Activated CD8-positive, alpha-beta T cell treated with anti-CD3 and anti-CD28 coated beads for 36 hours (primary cell): ENCODE results near the gene PDIA2. TPM values are rescaled to one million over a fixed set of nuclear protein-coding genes. Genes with fewer than 3 reads are reported as not detected.

Experiments used
- ATAC-seq: fragments of 200-7000 bp; cut with Tn5 transposase; one replicate; pipeline ENCODE4 v1.10.0; 2021; ENCODE audit warnings: mild to moderate bottlenecking, moderate library complexity
- CTCF ChIA-PET: fragments of 350-600 bp; sonication (Branson Sonifier 250); formaldehyde crosslinking; loops from one replicate; lab custom pipeline; 2021; ENCODE audit warnings: antibody characterized with exemption; lab: Charles Lee
- POLR2A ChIA-PET: fragments of 350-600 bp; sonication (Branson Sonifier 250); formaldehyde crosslinking; loops from one replicate; lab custom pipeline; 2021; ENCODE audit warnings: antibody characterized with exemption; lab: Charles Lee
- DNase-seq: peaks from one replicate; pipeline ENCODE4 v3.0.0-alpha.2; 2020
- H3K27ac Mint-ChIP-seq: one replicate; pipeline ENCODE4 v1.8.0; 2021; ENCODE audit warnings: mild to moderate bottlenecking, mixed read lengths
- H3K27me3 Mint-ChIP-seq: one replicate; pipeline ENCODE4 v1.8.0; 2021; ENCODE audit warnings: mixed read lengths
- H3K36me3 Mint-ChIP-seq: one replicate; pipeline ENCODE4 v1.8.0; 2021; ENCODE audit warnings: low read depth, mixed read lengths
- H3K4me1 Mint-ChIP-seq: one replicate; pipeline ENCODE4 v1.8.0; 2021; ENCODE audit warnings: low read depth, mixed read lengths
- H3K4me3 Mint-ChIP-seq: one replicate; pipeline ENCODE4 v1.8.0; 2021; ENCODE audit warnings: mild to moderate bottlenecking, moderate library complexity, mixed read lengths
- H3K9me3 Mint-ChIP-seq: one replicate; pipeline ENCODE4 v1.8.0; 2021; ENCODE audit warnings: mixed read lengths
- intact Hi-C: fragments of 100-400 bp; cut with micrococcal nuclease; formaldehyde crosslinking; loops from one replicate; pipeline ENCODE4 v1.10.0; 2022
- total RNA-seq, 2 experiments: library from RNA; stranded (reverse); gene quantifications; one replicate each; pipeline ENCODE4 v1.2.3, GENCODE V29; 2021
- TF ChIP-seq, protein P1 (sequence below): fragments of 200-600 bp; IDR thresholded peaks from one replicate; pipeline ENCODE4 v1.8.0; 2022; ENCODE audit warnings: antibody characterized with exemption, mild to moderate bottlenecking

PDIA2 gene
- total RNA-seq, 2 experiments from 2014 or later, result not detected

DNA sequence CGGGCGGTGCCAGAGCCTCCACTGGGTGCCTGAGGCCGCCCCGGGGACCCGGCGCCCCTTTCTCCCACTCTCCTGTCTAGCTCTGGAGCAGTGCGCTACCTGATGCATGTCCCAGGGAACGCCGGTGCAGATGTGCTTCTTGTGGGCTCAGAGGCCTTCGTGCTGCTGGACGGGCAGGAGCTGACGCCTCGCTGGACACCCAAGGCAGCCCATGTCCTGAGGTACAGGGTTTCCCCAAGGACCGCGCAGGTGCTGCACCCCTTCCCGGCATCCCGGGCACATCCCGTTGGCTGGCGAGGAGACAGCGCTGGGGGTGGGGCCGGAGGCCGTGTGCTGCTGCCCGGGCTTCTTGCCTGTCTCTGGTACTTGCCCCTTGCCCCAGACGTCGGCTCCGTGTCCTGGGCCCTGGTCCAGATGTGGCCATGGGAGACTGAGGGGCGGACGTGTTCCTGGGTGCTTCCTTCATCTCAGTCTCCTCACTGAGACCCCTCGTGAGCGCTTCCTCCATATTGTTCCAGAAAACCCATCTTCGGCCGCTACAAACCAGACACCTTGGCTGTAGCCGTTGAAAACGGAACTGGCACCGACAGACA is 19.7 kb upstream of the PDIA2 start:
- no peak for ATAC-seq
- Mint-ChIP-seq H3K36me3 (peaks cover 2% of the 10 kb centered on the region), H3K4me1 (no peaks in the 10 kb centered on the region), H3K4me3 (no peak overlapping the region), H3K27me3 (no peaks in the 10 kb centered on the region), H3K27ac (no peak overlapping the region), H3K9me3 (no peaks in the 10 kb centered on the region)
- intact Hi-C loops, result no loop called here
- DNase-seq, result no peak
- TF ChIP-seq, protein P1, sequence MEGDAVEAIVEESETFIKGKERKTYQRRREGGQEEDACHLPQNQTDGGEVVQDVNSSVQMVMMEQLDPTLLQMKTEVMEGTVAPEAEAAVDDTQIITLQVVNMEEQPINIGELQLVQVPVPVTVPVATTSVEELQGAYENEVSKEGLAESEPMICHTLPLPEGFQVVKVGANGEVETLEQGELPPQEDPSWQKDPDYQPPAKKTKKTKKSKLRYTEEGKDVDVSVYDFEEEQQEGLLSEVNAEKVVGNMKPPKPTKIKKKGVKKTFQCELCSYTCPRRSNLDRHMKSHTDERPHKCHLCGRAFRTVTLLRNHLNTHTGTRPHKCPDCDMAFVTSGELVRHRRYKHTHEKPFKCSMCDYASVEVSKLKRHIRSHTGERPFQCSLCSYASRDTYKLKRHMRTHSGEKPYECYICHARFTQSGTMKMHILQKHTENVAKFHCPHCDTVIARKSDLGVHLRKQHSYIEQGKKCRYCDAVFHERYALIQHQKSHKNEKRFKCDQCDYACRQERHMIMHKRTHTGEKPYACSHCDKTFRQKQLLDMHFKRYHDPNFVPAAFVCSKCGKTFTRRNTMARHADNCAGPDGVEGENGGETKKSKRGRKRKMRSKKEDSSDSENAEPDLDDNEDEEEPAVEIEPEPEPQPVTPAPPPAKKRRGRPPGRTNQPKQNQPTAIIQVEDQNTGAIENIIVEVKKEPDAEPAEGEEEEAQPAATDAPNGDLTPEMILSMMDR, result no peak
- CTCF ChIA-PET, result no interaction called here
- POLR2A ChIA-PET, result interaction anchor here (1.3 kb wide), 1 partner anchor 9 kb away, joined by 3 read pairs; no protein-coding TSS in a partner anchor

DNA sequence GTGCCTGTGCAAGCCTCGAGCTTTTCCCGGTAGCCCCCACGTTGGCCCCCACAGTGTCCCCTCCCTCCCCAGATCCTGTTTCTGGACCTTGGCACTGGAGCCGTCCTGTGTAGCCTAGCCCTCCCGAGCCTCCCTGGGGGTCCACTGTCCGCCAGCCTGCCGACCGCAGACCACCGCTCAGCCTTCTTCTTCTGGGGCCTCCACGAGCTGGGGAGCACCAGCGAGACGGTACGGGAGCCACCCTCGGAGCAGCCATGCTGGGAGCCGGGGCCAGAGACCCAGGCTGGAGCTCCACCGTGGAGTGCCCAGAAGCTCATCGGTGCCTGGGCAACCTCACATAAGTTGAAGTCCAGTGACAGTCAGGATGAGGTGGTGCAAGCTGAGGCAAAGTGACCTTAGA is 19.0 kb upstream of the PDIA2 start:
- no peaks in the 10 kb centered on the region for H3K9me3 Mint-ChIP-seq
- intact Hi-C loops, result no loop called here
- TF ChIP-seq, protein P1, result no peak
- no peak overlapping the region for H3K4me3 Mint-ChIP-seq
- peaks cover 2% of the 10 kb centered on the region for H3K36me3 Mint-ChIP-seq
- H3K27ac Mint-ChIP-seq, result no peak overlapping the region
- POLR2A ChIA-PET, result interaction anchor here (1.3 kb wide), 1 partner anchor 10 kb away, joined by 3 read pairs; no protein-coding TSS in a partner anchor
- ATAC-seq (no peak), DNase-seq (no peak)
- H3K4me1 Mint-ChIP-seq, result no peaks in the 10 kb centered on the region
- CTCF ChIA-PET, result no interaction called here
- no peaks in the 10 kb centered on the region for H3K27me3 Mint-ChIP-seq

DNA sequence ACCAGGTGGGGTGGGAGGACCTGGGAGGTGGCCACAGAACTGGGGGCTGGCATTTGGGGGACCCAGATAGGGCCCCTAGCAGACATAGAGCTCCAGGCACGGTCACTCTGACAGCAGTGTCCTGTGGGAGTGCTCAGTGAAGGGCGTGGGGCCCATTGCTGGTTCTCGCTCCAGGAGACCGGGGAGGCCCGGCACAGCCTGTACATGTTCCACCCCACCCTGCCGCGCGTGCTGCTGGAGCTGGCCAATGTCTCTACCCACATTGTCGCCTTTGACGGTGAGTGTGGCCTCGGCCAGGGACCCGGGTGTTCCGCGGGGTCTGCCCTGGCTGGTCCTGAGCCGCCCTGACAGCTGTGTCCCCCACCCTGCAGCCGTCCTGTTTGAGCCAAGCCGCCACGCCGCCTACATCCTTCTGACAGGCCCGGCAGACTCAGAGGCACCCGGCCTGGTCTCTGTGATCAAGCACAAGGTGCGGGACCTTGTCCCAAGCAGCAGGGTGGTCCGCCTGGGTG is 18.5 kb upstream of the PDIA2 start:
- no peak for DNase-seq
- Mint-ChIP-seq H3K27ac (no peak overlapping the region), H3K9me3 (no peaks in the 10 kb centered on the region), H3K4me3 (no peak overlapping the region), H3K36me3 (peaks cover 2% of the 10 kb centered on the region), H3K27me3 (no peaks in the 10 kb centered on the region), H3K4me1 (no peaks in the 10 kb centered on the region)
- CTCF ChIA-PET, result no interaction called here
- intact Hi-C loops, result no loop called here
- TF ChIP-seq, protein P1, result no peak
- POLR2A ChIA-PET, result interaction anchor here (1.3 kb wide), 1 partner anchor 10 kb away, joined by 3 read pairs; no protein-coding TSS in a partner anchor
- ATAC-seq, result no peak

DNA sequence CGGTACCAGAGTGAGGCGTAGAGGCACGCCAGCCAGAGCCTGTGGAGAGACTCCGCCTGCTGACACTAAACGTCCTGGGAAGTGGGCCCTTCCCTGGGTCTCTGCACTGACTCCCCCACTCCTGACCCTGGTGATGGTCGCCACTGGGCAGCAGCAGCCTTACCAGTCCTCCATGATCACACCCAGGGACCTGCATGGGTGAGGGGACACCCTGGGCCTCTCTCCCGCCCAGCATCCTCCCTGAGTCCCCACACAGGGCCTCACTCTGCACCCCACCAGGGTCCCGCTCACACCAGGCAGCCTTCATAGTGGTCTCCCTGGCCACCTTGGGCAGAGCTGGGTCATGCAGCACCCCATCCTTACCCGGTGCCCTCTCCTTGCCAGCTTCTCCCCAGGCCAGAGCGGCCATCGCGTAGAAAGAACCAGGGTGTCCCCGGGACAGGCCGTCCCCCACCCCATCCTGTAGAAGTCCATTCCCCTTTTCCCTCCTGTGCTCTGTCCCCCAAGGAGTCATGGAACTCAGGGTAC is 17.9 kb upstream of the PDIA2 start:
- TF ChIP-seq, protein P1, result no peak
- CTCF ChIA-PET, result no interaction called here
- no peaks in the 10 kb centered on the region for H3K27me3 Mint-ChIP-seq
- ATAC-seq (no peak), DNase-seq (no peak)
- H3K27ac Mint-ChIP-seq, result no peak overlapping the region
- intact Hi-C loops, result no loop called here
- no peaks in the 10 kb centered on the region for H3K9me3 Mint-ChIP-seq
- H3K4me3 Mint-ChIP-seq, result no peak overlapping the region
- POLR2A ChIA-PET, result interaction anchor here (1.3 kb wide), 1 partner anchor 11 kb away, joined by 3 read pairs; no protein-coding TSS in a partner anchor
- H3K4me1 Mint-ChIP-seq, result no peaks in the 10 kb centered on the region
- peaks cover 2% of the 10 kb centered on the region for H3K36me3 Mint-ChIP-seq

DNA sequence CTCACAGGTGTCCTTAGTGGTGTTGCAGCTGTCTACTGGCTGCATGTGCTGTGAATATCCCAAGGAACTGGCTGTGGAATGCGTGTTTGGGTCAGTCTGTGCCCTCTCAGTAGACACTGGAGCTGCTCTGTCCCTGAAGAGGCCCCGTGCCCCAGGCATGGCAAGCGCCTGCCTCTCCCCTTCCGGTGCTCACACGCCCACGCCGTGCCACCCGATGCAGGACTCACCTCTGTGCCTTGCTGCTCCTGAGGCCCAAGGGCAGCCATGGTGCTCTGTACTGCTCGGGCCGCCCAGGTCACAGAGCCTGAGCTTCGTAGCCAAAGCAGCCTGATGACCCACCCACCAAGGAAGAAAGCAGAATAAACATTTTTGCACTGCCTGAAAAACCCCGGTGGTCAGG is 17.3 kb upstream of the PDIA2 start:
- ChIA-PET POLR2A (no interaction called here), CTCF (no interaction called here)
- intact Hi-C loops, result no loop called here
- no peaks in the 10 kb centered on the region for H3K4me1 Mint-ChIP-seq
- no peak overlapping the region for H3K4me3 Mint-ChIP-seq
- TF ChIP-seq, protein P1, result no peak
- no peak overlapping the region for H3K27ac Mint-ChIP-seq
- no peaks in the 10 kb centered on the region for H3K27me3 Mint-ChIP-seq
- no peaks in the 10 kb centered on the region for H3K9me3 Mint-ChIP-seq
- no peak for DNase-seq
- H3K36me3 Mint-ChIP-seq, result no peaks in the 10 kb centered on the region
- no peak for ATAC-seq
